Breast epithelium (tissue), 4 donors: ENCODE results near the gene PKDCC. TPM values are rescaled to one million over a fixed set of nuclear protein-coding genes. Genes with fewer than 3 reads are reported as not detected.
A peak's percentile ranks its signal among the peaks of the same experiment; 100 is the strongest.

Source experiments
- DNase-seq, 2 donors: peaks; one replicate each; pipeline ENCODE4 v3.0.0-alpha.2; 2019; ENCODE audit warnings: low spot score in 2 of 2
- H3K27ac ChIP-seq, 2 donors: fragments of 200-600 bp; sonication (generic) in 1 of 2; one replicate each; pipeline ENCODE4 v1.5.1; 2016 to 2019; ENCODE audit warnings: mild to moderate bottlenecking in 1 of 2
- H3K27me3 ChIP-seq, 2 donors: fragments of 200-600 bp; sonication (generic) in 1 of 2; one replicate each; pipeline versions ENCODE4 v1.5.1 to v1.6.0; 2017 to 2019; ENCODE audit warnings: control low read depth in 1 of 2, mild to moderate bottlenecking in 1 of 2
- H3K36me3 ChIP-seq: fragments of 200-600 bp; one replicate; pipeline ENCODE4 v1.5.1; 2019
- H3K4me1 ChIP-seq, 2 donors: fragments of 200-600 bp; sonication (generic); one replicate each; pipeline ENCODE4 v1.5.1; 2016 to 2019; ENCODE audit warnings: control low read depth in 1 of 2
- H3K4me3 ChIP-seq, 3 donors: fragments of 200-600 bp; sonication (generic); 1 replicate in 2 of 3; 2 replicates in 1 of 3; pipeline ENCODE4 v1.5.1; 2016 to 2019; ENCODE audit warnings: mild to moderate bottlenecking in 3 of 3, moderate library complexity in 2 of 3
- H3K9me3 ChIP-seq, 2 donors: fragments of 200-600 bp; sonication (generic) in 1 of 2; one replicate each; pipeline ENCODE4 v1.5.1; 2016 to 2019; ENCODE audit warnings: control low read depth in 1 of 2
- CTCF ChIP-seq, 3 donors: fragments of 450-650 bp; IDR thresholded peaks; one replicate each; pipeline ENCODE4 v1.5.1; 2016 to 2017; ENCODE audit warnings: antibody characterized with exemption in 3 of 3, mild to moderate bottlenecking in 3 of 3, moderate library complexity in 3 of 3
- POLR2A ChIP-seq: fragments of 450-650 bp; IDR thresholded peaks from one replicate; pipeline ENCODE4 v1.6.1; 2016; ENCODE audit warnings: antibody characterized with exemption, mild to moderate bottlenecking, moderate library complexity
- POLR2AphosphoS5 ChIP-seq, 3 donors: sonication (generic); formaldehyde crosslinking; IDR thresholded peaks; one replicate each; pipeline ENCODE4 v1.6.1; 2017; ENCODE audit warnings: antibody characterized with exemption in 3 of 3
- intact Hi-C: fragments of 100-400 bp; cut with DNase I; formaldehyde crosslinking; loops from one replicate; pipeline ENCODE4 v1.15.1; 2023; ENCODE audit warnings: low total_unique reads
- total RNA-seq, 3 donors: library from RNA; depleted of rRNA; stranded (reverse); fragments of >200 nt; gene quantifications; one replicate each; pipeline ENCODE4 v1.1.0, GENCODE V29; 2016

The PKDCC gene
- total RNA-seq, 3 donors from 2014 or later = 19.3 to 131 (median 95.4) TPM

GRCh38 chr2:42053482-42053790, 5.6 kb downstream of the PKDCC start:
- H3K27ac ChIP-seq = peak overlapping the region in 1 of 2 donors; percentile 69
- H3K36me3 ChIP-seq = no peaks in the 10 kb centered on the region
- H3K27me3 ChIP-seq = no peaks in the 10 kb centered on the region
- H3K9me3 ChIP-seq = no peaks in the 10 kb centered on the region
- no peaks in the 10 kb centered on the region for H3K4me1 ChIP-seq
- peak overlapping the region in 1 of 3 donors; percentile 6 for H3K4me3 ChIP-seq
- DNase-seq = no peak
- intact Hi-C loops = no loop called here
- TF ChIP-seq POLR2A = no peak

GRCh38 chr2:42053791-42054701, 6.2 kb downstream of the PKDCC start:
- Histone ChIP-seq H3K27ac (peak overlapping the region in 1 of 2 donors; percentile 69), H3K27me3 (no peaks in the 10 kb centered on the region), H3K9me3 (no peaks in the 10 kb centered on the region), H3K4me1 (no peaks in the 10 kb centered on the region), H3K36me3 (no peaks in the 10 kb centered on the region), H3K4me3 (no peak overlapping the region)
- TF ChIP-seq POLR2A = no peak
- TF ChIP-seq CTCF (IDR thresholded peaks at IDR 0.05) = no peak
- TF ChIP-seq POLR2AphosphoS5 (IDR thresholded peaks at IDR 0.05) = no peak
- intact Hi-C loops = no loop called here
- no peak for DNase-seq

- H3K27me3 ChIP-seq = no peaks in the 10 kb centered on the region
- H3K27ac ChIP-seq = peak overlapping the region in 1 of 2 donors; percentile 69
- TF ChIP-seq CTCF (IDR thresholded peaks at IDR 0.05) (no peak), POLR2AphosphoS5 (IDR thresholded peaks at IDR 0.05) (no peak), POLR2A (no peak)
- no peak for DNase-seq
- H3K4me1 ChIP-seq = no peaks in the 10 kb centered on the region
- intact Hi-C loops = no loop called here
- no peaks in the 10 kb centered on the region for H3K9me3 ChIP-seq
- no peak overlapping the region for H3K4me3 ChIP-seq
- H3K36me3 ChIP-seq = no peaks in the 10 kb centered on the region
Observed at GRCh38 chr2:42054714-42055430, 7.1 kb downstream of the PKDCC start.

- Histone ChIP-seq H3K4me1 (no peaks in the 10 kb centered on the region), H3K27me3 (no peaks in the 10 kb centered on the region), H3K9me3 (no peaks in the 10 kb centered on the region), H3K27ac (peak overlapping the region in 1 of 2 donors; percentile 38), H3K4me3 (no peak overlapping the region), H3K36me3 (no peaks in the 10 kb centered on the region)
- intact Hi-C loops = no loop called here
- TF ChIP-seq POLR2A = no peak
- no peak for DNase-seq
Observed at GRCh38 chr2:42055573-42056514, 8.0 kb downstream of the PKDCC start.

- Histone ChIP-seq H3K27me3 (no peaks in the 10 kb centered on the region), H3K9me3 (no peaks in the 10 kb centered on the region), H3K36me3 (no peaks in the 10 kb centered on the region), H3K27ac (no peak overlapping the region), H3K4me3 (no peak overlapping the region), H3K4me1 (no peaks in the 10 kb centered on the region)
- intact Hi-C loops = no loop called here
- DNase-seq = no peak
- no peak for TF ChIP-seq POLR2A
- no peak for TF ChIP-seq CTCF (IDR thresholded peaks at IDR 0.05)
- no peak for TF ChIP-seq POLR2AphosphoS5 (IDR thresholded peaks at IDR 0.05)
Observed at GRCh38 chr2:42057159-42057901, 9.5 kb downstream of the PKDCC start.
